IPS-18a (cell line): ENCODE results near the gene TUT4.

ENCODE experiments used
- H3K27ac ChIP-seq: one replicate; pipeline ENCODE4 v1.5.1; 2013; ENCODE audit warnings: low read length
- H3K27me3 ChIP-seq: one replicate; pipeline ENCODE4 v1.6.1; 2013; ENCODE audit warnings: mild to moderate bottlenecking, low read length; ENCODE audit not compliant: control insufficient read depth, insufficient read depth
- H3K36me3 ChIP-seq: one replicate; pipeline ENCODE4 v1.6.1; 2013; ENCODE audit warnings: low read depth, low read length; ENCODE audit not compliant: control insufficient read depth
- H3K4me1 ChIP-seq: one replicate; pipeline ENCODE4 v1.6.1; 2013; ENCODE audit warnings: low read depth, low read length; ENCODE audit not compliant: control insufficient read depth
- H3K4me3 ChIP-seq: one replicate; pipeline ENCODE4 v1.5.1; 2013; ENCODE audit warnings: low read length
- H3K9ac ChIP-seq: one replicate; pipeline ENCODE4 v1.6.1; 2013; ENCODE audit warnings: mild to moderate bottlenecking, low read length, moderate library complexity
- H3K9me3 ChIP-seq: one replicate; pipeline ENCODE4 v1.6.1; 2013; ENCODE audit warnings: low read depth, low read length; ENCODE audit not compliant: control insufficient read depth

TUT4 gene

GRCh38 chr1:52567943-52568342 is 15.1 kb upstream of the TUT4 start:
- H3K36me3 ChIP-seq, result no peaks in the 10 kb centered on the region
- no peak overlapping the region for H3K9ac ChIP-seq
- H3K4me3 ChIP-seq, result no peak overlapping the region
- H3K4me1 ChIP-seq, result no peaks in the 10 kb centered on the region
- no peaks in the 10 kb centered on the region for H3K27me3 ChIP-seq
- H3K27ac ChIP-seq, result no peak overlapping the region
- H3K9me3 ChIP-seq, result no peaks in the 10 kb centered on the region

- Histone ChIP-seq H3K4me3 (no peak overlapping the region), H3K36me3 (no peaks in the 10 kb centered on the region), H3K9me3 (no peaks in the 10 kb centered on the region), H3K27me3 (no peaks in the 10 kb centered on the region), H3K4me1 (no peaks in the 10 kb centered on the region), H3K9ac (no peak overlapping the region), H3K27ac (no peak overlapping the region)
Observed at GRCh38 chr1:52562766-52563165, 9.9 kb upstream of the TUT4 start.

- Histone ChIP-seq H3K4me3 (no peak overlapping the region), H3K4me1 (peaks cover 4% of the 10 kb centered on the region), H3K27me3 (no peaks in the 10 kb centered on the region), H3K9ac (no peak overlapping the region), H3K36me3 (no peaks in the 10 kb centered on the region), H3K27ac (no peak overlapping the region), H3K9me3 (no peaks in the 10 kb centered on the region)
Observed at GRCh38 chr1:52559875-52560274, 7.0 kb upstream of the TUT4 start.

- Histone ChIP-seq H3K9ac (no peak overlapping the region), H3K4me3 (no peak overlapping the region), H3K27me3 (no peaks in the 10 kb centered on the region), H3K4me1 (peaks cover 14% of the 10 kb centered on the region), H3K9me3 (no peaks in the 10 kb centered on the region), H3K27ac (no peak overlapping the region), H3K36me3 (no peaks in the 10 kb centered on the region)
Observed at GRCh38 chr1:52558941-52559340, 6.0 kb upstream of the TUT4 start.

GRCh38 chr1:52556641-52557360 is 3.9 kb upstream of the TUT4 start:
- Histone ChIP-seq H3K27ac (no peak overlapping the region), H3K27me3 (peaks cover 3% of the 10 kb centered on the region), H3K36me3 (no peaks in the 10 kb centered on the region), H3K9ac (no peak overlapping the region), H3K4me3 (no peak overlapping the region), H3K9me3 (no peaks in the 10 kb centered on the region), H3K4me1 (peaks cover 16% of the 10 kb centered on the region)

GRCh38 chr1:52554756-52555155 is 1.9 kb upstream of the TUT4 start:
- Histone ChIP-seq H3K27ac (no peak overlapping the region), H3K4me3 (peak overlapping the region; percentile 84), H3K27me3 (peaks cover 7% of the 10 kb centered on the region), H3K36me3 (no peaks in the 10 kb centered on the region), H3K4me1 (peaks cover 17% of the 10 kb centered on the region), H3K9me3 (no peaks in the 10 kb centered on the region), H3K9ac (peak overlapping the region; percentile 82)

- no peaks in the 10 kb centered on the region for H3K9me3 ChIP-seq
- peaks cover 7% of the 10 kb centered on the region for H3K27me3 ChIP-seq
- peaks cover 17% of the 10 kb centered on the region for H3K4me1 ChIP-seq
- peak overlapping the region; percentile 15 for H3K27ac ChIP-seq
- H3K9ac ChIP-seq, result peak overlapping the region; percentile 82
- H3K4me3 ChIP-seq, result peak overlapping the region; percentile 84
- no peaks in the 10 kb centered on the region for H3K36me3 ChIP-seq
Observed at GRCh38 chr1:52554267-52554640, 1.4 kb upstream of the TUT4 start.

- H3K27me3 ChIP-seq, result peaks cover 7% of the 10 kb centered on the region
- peaks cover 17% of the 10 kb centered on the region for H3K4me1 ChIP-seq
- peak overlapping the region; percentile 15 for H3K27ac ChIP-seq
- peak overlapping the region; percentile 82 for H3K9ac ChIP-seq
- H3K4me3 ChIP-seq, result peak overlapping the region; percentile 84
- H3K36me3 ChIP-seq, result no peaks in the 10 kb centered on the region
- no peaks in the 10 kb centered on the region for H3K9me3 ChIP-seq
Observed at GRCh38 chr1:52553362-52554266, 722 bp upstream of the TUT4 start.

- Histone ChIP-seq H3K4me1 (peaks cover 17% of the 10 kb centered on the region), H3K27ac (no peak overlapping the region), H3K27me3 (peaks cover 7% of the 10 kb centered on the region)
Observed at GRCh38 chr1:52552236-52552504, 722 bp downstream of the TUT4 start.

GRCh38 chr1:52551507-52552235 is 1.2 kb downstream of the TUT4 start:
- Histone ChIP-seq H3K27me3 (peaks cover 7% of the 10 kb centered on the region), H3K9me3 (no peaks in the 10 kb centered on the region), H3K27ac (no peak overlapping the region), H3K36me3 (no peaks in the 10 kb centered on the region), H3K4me1 (peaks cover 17% of the 10 kb centered on the region), H3K4me3 (peak overlapping the region; percentile 84), H3K9ac (peak overlapping the region; percentile 82)

More at GRCh38 chr1:52552236-52552504, 722 bp downstream of the TUT4 start:
- Histone ChIP-seq H3K4me3 (peak overlapping the region; percentile 84), H3K9me3 (no peaks in the 10 kb centered on the region), H3K36me3 (no peaks in the 10 kb centered on the region), H3K9ac (peak overlapping the region; percentile 82)

GRCh38 chr1:52550447-52550846 is 2.4 kb downstream of the TUT4 start:
- H3K4me1 ChIP-seq, result peaks cover 17% of the 10 kb centered on the region
- H3K4me3 ChIP-seq, result no peak overlapping the region
- no peaks in the 10 kb centered on the region for H3K36me3 ChIP-seq
- H3K27me3 ChIP-seq, result peaks cover 7% of the 10 kb centered on the region
- H3K9ac ChIP-seq, result no peak overlapping the region
- no peaks in the 10 kb centered on the region for H3K9me3 ChIP-seq
- no peak overlapping the region for H3K27ac ChIP-seq
